ENCODE measurements around the gene DCAF17. TPM values are rescaled to one million over a fixed set of nuclear protein-coding genes. Genes with fewer than 3 reads are reported as not detected.
"Not testable (repeated sequence)": the region's sequence is repeated elsewhere in the genome, so short reads cannot be mapped to it uniquely, and the experiment has no call there.

Gene DCAF17
- total RNA-seq, 1 donor from 2014 or later: 12.9 TPM

DNA sequence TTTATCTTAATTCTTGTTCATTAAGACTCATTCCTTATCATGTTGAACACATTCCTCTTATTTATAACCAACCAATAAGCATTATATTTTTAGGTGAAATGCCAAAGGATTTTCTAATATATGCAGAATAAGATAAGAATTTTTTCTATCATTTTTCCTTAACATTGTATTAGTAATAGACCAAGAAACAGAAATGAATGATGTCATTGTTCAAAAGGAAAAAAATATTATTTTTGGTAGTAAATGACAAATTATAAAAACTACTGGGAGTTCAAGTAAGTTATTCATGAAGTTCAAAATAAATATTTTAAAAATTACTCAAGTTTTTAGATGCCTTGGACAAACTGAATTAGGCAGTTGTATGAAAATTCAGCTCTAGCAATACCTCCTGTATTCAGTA lies 25.5 kb downstream of the DCAF17 start:
- no peak for DNase-seq (ENCODE audit: low spot score)

DNA sequence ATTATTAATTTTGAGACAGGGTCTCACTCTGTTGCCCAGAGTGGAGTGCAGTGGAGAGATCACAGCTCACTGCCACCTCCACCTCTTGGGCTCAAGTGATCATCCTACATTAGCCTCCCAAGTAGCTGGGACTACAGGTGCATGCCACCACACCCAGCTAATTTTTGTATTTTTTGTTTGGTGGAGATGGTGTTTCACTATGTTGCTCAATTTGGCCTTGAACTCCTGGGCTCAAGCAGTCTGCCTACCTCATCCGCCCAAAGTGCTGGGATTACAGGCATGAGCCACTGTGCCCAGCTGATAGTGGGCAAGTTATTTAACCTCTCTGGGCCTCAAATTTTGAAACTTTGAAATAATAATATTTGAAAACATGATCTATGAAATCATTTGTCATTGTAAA lies 26.5 kb downstream of the DCAF17 start:
- DNase-seq (ENCODE audit: low spot score): no peak

DNA sequence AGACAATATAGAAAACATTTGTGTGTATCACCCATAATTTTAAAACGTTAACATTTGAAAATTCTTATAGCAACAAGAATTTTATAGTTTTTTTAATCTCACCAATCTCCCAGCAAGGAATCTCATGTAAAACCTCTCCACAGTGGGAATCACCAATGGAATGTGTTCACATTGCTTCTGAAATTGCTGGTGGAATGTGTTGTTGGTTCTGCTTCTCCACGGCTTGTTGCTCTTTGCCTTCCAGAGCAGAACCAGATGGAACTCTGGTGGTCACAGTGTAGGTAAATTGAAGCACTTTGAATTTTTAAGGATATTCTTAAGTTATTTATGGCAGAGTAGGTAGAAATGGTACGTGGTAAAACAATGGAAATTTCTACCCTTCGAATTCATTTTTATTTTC lies 35.1 kb downstream of the DCAF17 start:
- DNase-seq (ENCODE audit: low spot score): no peak

DNA sequence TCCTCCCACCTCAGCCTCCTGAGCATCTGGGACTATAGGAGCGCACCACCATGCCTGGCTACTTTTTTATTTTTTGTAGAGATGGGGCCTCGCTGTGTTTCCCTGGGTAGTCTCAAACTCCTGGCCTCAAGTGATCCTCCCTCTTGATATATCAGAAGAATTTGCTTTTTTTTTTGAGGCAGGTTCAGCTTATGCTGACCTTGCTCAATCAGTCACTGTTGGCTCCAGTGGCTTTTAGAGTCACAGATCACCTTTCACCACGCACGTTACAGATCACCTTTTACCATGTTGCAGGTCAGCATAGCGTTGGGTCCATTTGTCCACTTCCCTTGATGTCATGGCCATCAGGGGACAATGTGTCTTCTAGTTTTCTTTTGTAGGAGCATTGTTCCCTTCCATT lies 36.1 kb downstream of the DCAF17 start:
- DNase-seq (ENCODE audit: low spot score): no peak

DNA sequence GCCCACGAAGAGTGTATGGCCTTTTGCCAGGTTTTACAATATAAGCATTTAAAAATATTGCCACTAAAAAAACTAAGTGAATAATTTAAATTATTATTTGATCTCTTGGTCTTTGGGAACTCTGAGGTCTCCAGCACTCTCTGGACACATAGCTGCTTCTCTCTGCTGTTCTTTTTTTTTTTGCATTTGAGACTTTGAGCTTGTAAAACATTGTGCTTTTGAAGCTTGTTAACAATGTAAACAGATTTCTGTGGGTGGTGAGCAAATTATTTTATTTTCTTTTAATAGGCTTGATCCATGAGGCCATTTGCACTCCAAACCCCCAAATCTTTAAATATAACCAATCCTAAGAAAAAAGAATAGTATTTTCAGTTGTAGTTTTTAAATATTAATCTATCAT lies 42.0 kb downstream of the DCAF17 start:
- DNase-seq (ENCODE audit: low spot score): no peak

DNA sequence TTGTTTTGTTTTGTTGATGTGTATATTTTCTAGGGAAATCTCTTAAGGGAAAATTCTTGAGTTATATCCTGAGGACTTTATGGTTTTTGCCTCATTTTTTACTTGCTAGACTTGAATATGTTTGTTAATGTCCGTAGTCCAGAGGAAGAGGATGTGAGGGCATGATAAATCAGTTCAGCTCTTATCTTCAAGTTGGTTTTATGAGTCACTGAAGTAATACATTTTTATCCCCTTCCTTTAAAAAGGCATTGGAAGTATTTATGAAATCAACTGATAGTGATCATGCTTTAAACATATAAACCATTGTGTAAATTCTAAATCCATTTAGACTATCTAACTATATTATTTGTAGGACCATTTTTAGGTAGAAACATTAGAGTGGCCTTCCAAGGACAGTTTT lies 44.3 kb downstream of the DCAF17 start:
- no peak for DNase-seq (ENCODE audit: low spot score)

- no peak for DNase-seq (ENCODE audit: low spot score)
Measured at GRCh38 chr2:171479154-171479814, 45.3 kb downstream of the DCAF17 start.

- no peak for DNase-seq (ENCODE audit: low spot score)
Measured at GRCh38 chr2:171480908-171481307, 46.9 kb downstream of the DCAF17 start.

DNA sequence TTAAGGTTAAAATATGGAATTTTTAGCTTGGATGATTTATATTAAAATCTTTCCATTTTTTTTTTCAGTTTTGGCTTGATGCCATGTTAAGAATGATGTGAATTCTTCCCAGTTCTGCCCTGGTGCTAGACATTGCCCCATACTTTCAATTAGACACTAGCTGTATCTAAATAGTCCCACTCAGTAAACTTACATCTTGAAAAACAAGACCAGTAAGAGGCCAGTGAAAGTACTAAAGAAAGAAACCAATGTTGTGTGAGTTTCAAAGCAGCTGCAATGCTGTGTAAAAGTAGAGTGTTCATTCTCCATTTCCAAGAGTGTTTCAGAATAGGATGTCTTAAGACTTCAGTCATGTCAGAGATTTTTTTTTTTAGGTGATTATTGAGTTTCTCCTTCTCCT lies 48.3 kb downstream of the DCAF17 start:
- DNase-seq (ENCODE audit: low spot score): no peak

DNA sequence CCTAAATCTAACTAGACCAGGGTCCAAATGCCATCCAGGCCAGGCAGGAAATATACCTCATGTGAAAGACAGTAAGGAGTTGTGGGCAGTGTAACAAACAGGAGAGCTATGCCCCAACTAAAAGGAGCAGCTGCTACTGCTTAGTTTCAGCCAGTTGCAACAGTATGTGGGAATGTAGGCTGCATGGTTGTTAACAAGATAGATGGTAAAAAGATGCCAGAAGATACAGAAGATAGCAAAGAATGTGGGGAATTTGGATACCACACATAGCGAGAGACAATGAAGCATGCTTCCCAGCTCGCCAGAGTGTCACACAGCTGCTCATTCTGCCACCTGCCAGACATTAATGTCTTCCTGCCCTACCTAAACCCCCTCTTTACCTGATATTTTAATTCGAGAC lies 48.9 kb downstream of the DCAF17 start:
- no peak for DNase-seq (ENCODE audit: low spot score)

DNA sequence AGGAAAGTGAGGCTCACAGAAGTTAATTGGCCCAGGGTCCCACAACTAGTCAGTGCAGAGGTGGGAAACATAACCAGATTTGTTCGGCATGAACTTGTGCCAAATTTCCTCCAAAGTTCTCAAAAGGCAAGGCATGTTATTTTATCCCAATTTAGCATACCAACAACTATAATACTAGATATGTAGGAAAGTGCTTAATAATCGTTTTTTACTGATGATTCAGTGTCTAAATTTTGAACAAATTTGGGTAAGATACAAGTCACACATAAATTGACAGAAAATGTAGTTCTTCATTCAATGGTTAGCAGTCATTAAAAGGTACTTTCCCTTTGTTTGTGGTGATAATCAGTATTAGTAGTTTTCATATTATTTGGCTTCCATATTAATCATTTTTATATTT lies 49.8 kb downstream of the DCAF17 start:
- DNase-seq (ENCODE audit: low spot score): no peak

DNA sequence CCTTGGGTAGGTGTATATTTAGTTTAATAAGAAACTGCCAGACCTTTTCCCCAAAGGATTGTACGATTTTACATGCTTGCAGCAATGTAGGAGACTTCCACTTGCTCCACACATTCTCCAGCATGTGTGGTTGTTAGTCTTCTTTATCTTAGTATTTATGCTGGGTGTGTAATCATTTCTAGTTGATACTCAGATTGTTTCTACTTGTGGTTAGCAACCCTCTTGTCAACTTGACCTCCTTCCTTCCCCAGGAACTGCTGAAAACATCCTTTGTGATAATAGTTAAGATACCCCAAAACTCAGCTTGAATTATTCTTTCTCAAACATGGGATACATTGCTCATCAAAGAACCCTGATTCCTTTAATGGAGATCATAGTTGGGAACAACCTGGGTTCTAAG lies 51.1 kb downstream of the DCAF17 start:
- no peak for DNase-seq (ENCODE audit: low spot score)

- no peak for DNase-seq (ENCODE audit: low spot score)
Measured at GRCh38 chr2:171487201-171487600, 53.2 kb downstream of the DCAF17 start.

DNA sequence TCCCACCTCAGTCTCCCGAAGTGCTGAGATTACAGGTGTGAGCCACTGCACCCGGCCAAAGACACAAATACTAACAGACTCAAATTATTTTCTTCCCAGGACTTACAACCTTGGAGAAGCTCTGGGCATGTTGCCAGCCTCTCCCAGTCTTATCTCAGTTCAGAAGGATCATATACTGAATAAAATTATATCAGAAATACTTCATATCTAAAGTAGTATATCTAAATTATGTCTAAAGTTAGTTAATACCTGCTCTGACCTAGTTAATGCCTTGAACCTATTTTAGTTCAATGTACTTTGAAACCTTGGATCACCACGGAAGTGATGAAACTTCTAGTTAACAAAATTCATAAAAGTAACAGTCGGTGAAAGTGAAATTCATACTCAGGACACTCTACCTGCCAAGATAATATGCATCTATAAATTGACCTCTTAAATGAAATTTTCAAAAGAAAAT lies 53.8 kb downstream of the DCAF17 start:
- peak; percentile 16 for DNase-seq (ENCODE audit: low spot score)

DNA sequence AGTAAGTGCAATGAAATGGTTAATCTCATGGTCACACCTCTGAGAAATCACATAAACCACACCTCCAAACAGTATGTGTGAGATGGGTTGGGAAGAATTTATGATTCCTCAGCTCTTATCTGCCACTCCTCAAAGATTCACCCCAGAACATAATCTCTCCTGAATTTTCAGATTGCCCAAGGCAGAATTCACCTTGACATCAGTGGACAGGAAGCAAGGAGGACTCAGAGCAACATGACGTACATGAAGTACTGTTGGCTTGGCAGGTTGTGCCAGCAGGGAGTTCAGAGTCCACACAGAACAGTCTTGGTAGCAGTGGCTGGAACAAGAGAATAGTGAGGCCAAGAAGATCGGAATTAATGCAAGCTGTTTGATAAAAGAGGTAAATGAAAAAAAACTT lies 56.6 kb downstream of the DCAF17 start:
- DNase-seq (ENCODE audit: low spot score): peak; percentile 49

DNA sequence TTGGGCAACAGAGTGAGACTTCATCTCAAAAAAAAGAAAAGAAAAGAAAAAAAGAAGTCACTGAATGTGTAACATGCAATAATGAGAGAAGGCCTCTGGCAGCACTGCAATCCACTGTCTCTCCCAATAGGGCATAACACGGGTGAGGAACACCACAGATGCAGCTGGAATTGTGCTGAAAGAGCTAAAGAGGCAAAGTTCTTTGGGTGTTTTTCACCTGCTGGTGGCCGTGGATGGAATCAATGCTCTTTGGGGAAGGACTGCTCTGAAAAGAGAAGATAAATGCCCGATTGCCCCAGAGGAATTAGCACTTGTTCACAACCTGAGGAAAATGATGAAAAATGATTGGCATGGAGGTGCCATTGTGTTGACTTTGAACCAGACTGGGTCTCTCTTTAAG lies 57.3 kb downstream of the DCAF17 start:
- DNase-seq (ENCODE audit: low spot score): no peak

DNA sequence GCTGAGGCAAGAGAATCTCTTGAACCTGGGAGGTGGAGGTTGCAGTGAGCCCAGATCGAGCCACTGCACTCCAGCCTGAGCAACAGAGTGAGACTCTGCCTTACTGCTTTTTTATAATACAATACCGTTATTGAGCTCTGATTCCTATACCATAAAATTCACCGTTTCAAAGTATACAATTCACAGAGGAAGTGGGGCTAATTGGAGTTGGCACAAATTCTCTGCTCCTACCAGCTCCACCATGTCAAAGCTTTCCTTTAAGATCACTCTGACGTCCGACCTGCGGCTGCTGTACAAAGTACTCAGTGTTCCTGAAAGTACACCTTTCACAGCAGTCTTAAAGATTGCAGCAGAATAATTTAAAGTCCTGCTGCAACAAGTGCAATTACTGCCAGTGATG lies 58.6 kb downstream of the DCAF17 start:
- DNase-seq (ENCODE audit: low spot score): no peak

- DNase-seq (ENCODE audit: low spot score): not testable (repeated sequence)
Measured at GRCh38 chr2:171497664-171498063, 63.6 kb downstream of the DCAF17 start.

DNA sequence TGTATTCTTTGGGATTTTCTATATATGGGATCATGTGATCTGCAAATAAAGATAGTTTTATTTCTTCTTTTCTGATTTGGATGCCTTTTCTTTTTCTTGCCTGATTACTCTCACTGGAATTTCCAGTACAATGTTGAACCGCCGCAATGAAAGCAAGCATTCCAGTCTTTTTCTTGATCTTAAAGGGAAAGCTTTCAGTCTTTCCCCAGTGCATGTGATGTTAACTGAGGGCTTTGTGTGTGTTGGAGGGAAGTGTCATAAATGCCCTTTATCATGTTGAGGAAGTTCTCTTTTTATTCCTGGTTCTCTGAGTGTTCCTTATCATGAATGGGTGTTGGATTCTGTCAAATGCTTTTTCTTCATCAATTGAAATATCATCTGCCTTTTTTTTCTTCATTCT lies 71.3 kb downstream of the DCAF17 start:
- no peak for DNase-seq (ENCODE audit: low spot score)

- DNase-seq (ENCODE audit: low spot score): no peak
Measured at GRCh38 chr2:171509945-171510731, 76.1 kb downstream of the DCAF17 start.

- DNase-seq (ENCODE audit: low spot score): no peak
Measured at GRCh38 chr2:171512014-171512413, 78.0 kb downstream of the DCAF17 start.

- no peak for DNase-seq (ENCODE audit: low spot score)
Measured at GRCh38 chr2:171512683-171513195, 78.7 kb downstream of the DCAF17 start.

GRCh38 chr2:171513719-171514160 lies 79.7 kb downstream of the DCAF17 start:
- DNase-seq (ENCODE audit: low spot score): no peak
